Endodermal cell (in vitro differentiated cells): ENCODE results near the gene NPTX1. TPM values are rescaled to one million over a fixed set of nuclear protein-coding genes. Genes with fewer than 3 reads are reported as not detected.

ENCODE experiments used
- DNase-seq: peaks from one replicate; pipeline ENCODE4 v3.0.0-alpha.2; 2017
- H3K27ac ChIP-seq: 2 replicates; pipeline ENCODE4 v1.5.1; 2013; ENCODE audit warnings: mild to moderate bottlenecking, low read depth, low read length, moderate library complexity
- H3K27me3 ChIP-seq: 2 replicates; pipeline ENCODE4 v1.6.1; 2013; ENCODE audit warnings: mild to moderate bottlenecking, low read length, moderate library complexity; ENCODE audit not compliant: insufficient read depth, control insufficient read depth, poor library complexity, severe bottlenecking
- H3K36me3 ChIP-seq: 2 replicates; pipeline ENCODE4 v1.7.0; 2013; ENCODE audit warnings: mild to moderate bottlenecking, low read length, moderate library complexity; ENCODE audit not compliant: control insufficient read depth, insufficient read depth
- H3K4me1 ChIP-seq: one replicate; pipeline ENCODE4 v1.7.0; 2013; ENCODE audit warnings: low read length; ENCODE audit not compliant: control insufficient read depth, insufficient read depth
- H3K4me3 ChIP-seq: 2 replicates; pipeline ENCODE4 v1.5.1; 2013; ENCODE audit warnings: mild to moderate bottlenecking, low read length, moderate library complexity
- H3K9ac ChIP-seq: 2 replicates; pipeline ENCODE4 v1.6.1; 2013; ENCODE audit warnings: mild to moderate bottlenecking, low read length, moderate library complexity; ENCODE audit not compliant: poor library complexity, severe bottlenecking; ENCODE audit errors: extremely low read depth
- H3K9me3 ChIP-seq: 2 replicates; pipeline ENCODE4 v1.6.1; 2013; ENCODE audit warnings: mild to moderate bottlenecking, low read length, moderate library complexity; ENCODE audit not compliant: control insufficient read depth
- H3K27ac Mint-ChIP-seq: 2 replicates; pipeline ENCODE4 v1.8.0; 2020; ENCODE audit warnings: mixed read lengths
- H3K27me3 Mint-ChIP-seq: 2 replicates; pipeline ENCODE4 v1.8.0; 2021; ENCODE audit warnings: mild to moderate bottlenecking, mixed read lengths; ENCODE audit not compliant: insufficient read depth
- H3K36me3 Mint-ChIP-seq: 2 replicates; pipeline ENCODE4 v1.8.0; 2020; ENCODE audit warnings: low read depth, mixed read lengths
- H3K4me1 Mint-ChIP-seq: 2 replicates; pipeline ENCODE4 v1.8.0; 2020; ENCODE audit warnings: mixed read lengths
- H3K4me3 Mint-ChIP-seq: 2 replicates; pipeline ENCODE4 v1.8.0; 2020; ENCODE audit warnings: mild to moderate bottlenecking, moderate library complexity, mixed read lengths
- H3K9me3 Mint-ChIP-seq: 2 replicates; pipeline ENCODE4 v1.8.0; 2020; ENCODE audit warnings: mild to moderate bottlenecking, mixed read lengths
- CTCF ChIP-seq: fragments of 200-600 bp; sonication (generic); conservative IDR thresholded peaks from 2 replicates; pipeline ENCODE4 v1.5.0; 2021; ENCODE audit warnings: antibody characterized with exemption, mild to moderate bottlenecking
- WGBS, 2 experiments: methylation state at CpG; one replicate each; pipeline versions ENCODE4 v1.1.5 to v1.1.7; 2013; ENCODE audit warnings: missing lambda C conversion rate in 2 of 2, mixed read lengths in 1 of 2; ENCODE audit not compliant: insufficient coverage in 1 of 2, insufficient read length in 1 of 2; 5-methylcytosine and 5-hydroxymethylcytosine counted together
- total RNA-seq, 2 donors: library from RNA; stranded (reverse); fragmentation: NEBNext Ultra II Directional in 1 of 2; extraction: Animal tissue kit (Norgen Biotek cat#: 25700) in 1 of 2; gene quantifications; 2 replicates in 1 of 2; 3 replicates in 1 of 2; pipeline ENCODE4 v1.2.1, GENCODE V29; 2021

Gene NPTX1
- total RNA-seq, 2 donors from 2014 or later: 0.24 to 2.3 TPM

DNA sequence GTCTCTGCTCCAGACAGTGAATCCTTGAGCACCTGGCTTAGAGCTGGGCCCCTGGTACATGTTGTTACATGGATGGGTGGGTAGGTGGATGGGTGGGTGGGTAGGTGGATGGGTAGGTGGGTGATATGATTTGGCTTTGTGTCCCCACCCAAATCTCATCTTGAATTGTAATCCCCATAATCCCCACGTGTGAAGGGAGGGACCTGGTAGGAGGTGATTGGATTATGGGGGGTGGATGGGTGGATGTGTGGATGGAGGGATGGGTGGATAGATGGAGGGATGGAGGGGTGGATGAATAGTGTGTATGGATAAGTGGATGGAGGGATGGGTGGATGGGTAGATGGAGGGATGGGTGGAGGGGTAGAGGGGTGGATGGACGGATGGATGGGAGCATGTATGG is 26.6 kb upstream of the NPTX1 start:
- WGBS, 2 experiments: 81 to 89% methylated on average over 1 to 2 of the region's 2 CpGs
- no peak for TF ChIP-seq CTCF
- H3K4me1 Mint-ChIP-seq: peaks cover 5% of the 10 kb centered on the region
- no peak overlapping the region for H3K4me3 ChIP-seq
- no peak overlapping the region for H3K27ac Mint-ChIP-seq
- H3K4me3 Mint-ChIP-seq: no peak overlapping the region
- no peaks in the 10 kb centered on the region for H3K9me3 Mint-ChIP-seq
- H3K4me1 ChIP-seq: no peaks in the 10 kb centered on the region
- no peaks in the 10 kb centered on the region for H3K36me3 ChIP-seq
- peaks cover 27% of the 10 kb centered on the region for H3K27me3 ChIP-seq
- H3K9me3 ChIP-seq: no peaks in the 10 kb centered on the region
- H3K9ac ChIP-seq: no peak overlapping the region
- H3K27me3 Mint-ChIP-seq: peaks cover 23% of the 10 kb centered on the region
- H3K36me3 Mint-ChIP-seq: no peaks in the 10 kb centered on the region
- DNase-seq: no peak
- no peak overlapping the region for H3K27ac ChIP-seq

- Mint-ChIP-seq H3K27ac (no peak overlapping the region), H3K4me3 (no peak overlapping the region), H3K36me3 (no peaks in the 10 kb centered on the region), H3K4me1 (peaks cover 5% of the 10 kb centered on the region), H3K9me3 (no peaks in the 10 kb centered on the region), H3K27me3 (peaks cover 20% of the 10 kb centered on the region)
- no peaks in the 10 kb centered on the region for H3K36me3 ChIP-seq
- peaks cover 25% of the 10 kb centered on the region for H3K27me3 ChIP-seq
- H3K9ac ChIP-seq: no peak overlapping the region
- H3K9me3 ChIP-seq: no peaks in the 10 kb centered on the region
- no peaks in the 10 kb centered on the region for H3K4me1 ChIP-seq
- no peak for DNase-seq
- 91 to 92% methylated on average over 2 to 5 of the region's 5 CpGs for WGBS, 2 experiments
- no peak for TF ChIP-seq CTCF
- no peak overlapping the region for H3K27ac ChIP-seq
- no peak overlapping the region for H3K4me3 ChIP-seq
Observed at GRCh38 chr17:80502578-80502877, 26.1 kb upstream of the NPTX1 start.

DNA sequence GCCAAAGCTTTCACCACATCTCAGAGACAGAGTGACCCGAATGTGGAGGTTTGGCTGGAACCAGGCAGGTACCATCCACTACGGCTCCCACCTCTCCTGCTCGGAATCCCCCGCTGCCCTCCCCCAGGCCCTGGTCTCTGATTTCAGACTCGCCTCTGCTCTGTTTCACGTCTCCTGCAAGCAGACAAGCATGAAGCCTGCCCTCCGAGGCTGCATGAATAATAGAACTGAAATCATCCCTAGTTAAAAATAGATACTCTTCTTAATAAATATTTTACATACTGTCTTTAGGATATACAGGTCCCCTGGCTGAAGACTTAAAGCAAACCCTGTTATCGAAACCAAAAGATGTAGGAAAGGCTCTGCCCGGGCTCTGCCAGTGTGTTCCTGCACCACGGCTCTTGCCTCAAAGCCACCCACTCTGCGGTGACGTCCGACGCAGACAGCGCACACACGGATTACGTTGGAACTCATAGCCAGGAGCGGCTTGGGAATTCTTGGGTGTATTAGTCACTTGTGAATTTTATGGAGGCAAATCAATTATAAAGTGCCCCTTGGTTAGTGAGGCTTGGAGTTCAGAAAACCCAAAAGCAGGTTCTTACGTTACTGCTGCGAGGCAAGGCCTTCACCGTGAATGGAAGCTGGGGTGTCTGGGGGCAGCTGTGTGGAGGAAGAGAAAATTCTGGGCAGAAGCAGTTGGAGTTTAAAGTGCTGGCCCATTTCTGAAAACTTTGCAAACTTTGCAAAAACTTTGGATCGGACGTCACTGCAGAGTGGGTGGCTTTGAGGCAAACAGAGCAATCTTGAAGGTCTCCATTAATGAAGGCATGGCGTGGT is 25.6 kb upstream of the NPTX1 start:
- H3K27ac ChIP-seq: no peak overlapping the region
- WGBS, 2 experiments: 89 to 92% methylated on average over 20 to 24 of the region's 24 CpGs
- peaks cover 19% of the 10 kb centered on the region for H3K27me3 Mint-ChIP-seq

More for the DNA sequence above, 25.6 kb upstream of the NPTX1 start:
- TF ChIP-seq CTCF: no peak
- Histone ChIP-seq H3K27me3 (peaks cover 25% of the 10 kb centered on the region), H3K9ac (no peak overlapping the region), H3K36me3 (no peaks in the 10 kb centered on the region), H3K9me3 (no peaks in the 10 kb centered on the region), H3K4me1 (no peaks in the 10 kb centered on the region), H3K4me3 (no peak overlapping the region)
- no peak for DNase-seq
- no peaks in the 10 kb centered on the region for H3K36me3 Mint-ChIP-seq
- H3K4me1 Mint-ChIP-seq: peaks cover 5% of the 10 kb centered on the region
- no peak overlapping the region for H3K27ac Mint-ChIP-seq
- H3K4me3 Mint-ChIP-seq: no peak overlapping the region
- no peaks in the 10 kb centered on the region for H3K9me3 Mint-ChIP-seq
